Suprapubic skin (tissue), 4 donors: Measurements from ENCODE around the gene BHLHE41. TPM values are rescaled to one million over a fixed set of nuclear protein-coding genes. Genes with fewer than 3 reads are reported as not detected.

ENCODE experiments used
- DNase-seq, 2 donors: peaks; one replicate each; pipeline ENCODE4 v3.0.0-alpha.2; 2019; ENCODE audit warnings: low spot score in 2 of 2
- H3K27ac ChIP-seq: fragments of 200-600 bp; sonication (generic); one replicate; pipeline ENCODE4 v1.5.1; 2019
- H3K27me3 ChIP-seq: fragments of 200-600 bp; sonication (generic); one replicate; pipeline ENCODE4 v1.5.1; 2019
- H3K36me3 ChIP-seq: fragments of 200-600 bp; sonication (generic); one replicate; pipeline ENCODE4 v1.5.1; 2019
- H3K4me1 ChIP-seq: fragments of 200-600 bp; sonication (generic); one replicate; pipeline ENCODE4 v1.5.1; 2019
- H3K4me3 ChIP-seq: fragments of 200-600 bp; sonication (generic); one replicate; pipeline ENCODE4 v1.5.1; 2019; ENCODE audit warnings: mild to moderate bottlenecking
- H3K9me3 ChIP-seq: fragments of 200-600 bp; sonication (generic); one replicate; pipeline ENCODE4 v1.5.1; 2019
- CTCF ChIP-seq, 2 donors: fragments of 200-600 bp in 1 of 2; fragments of 450-650 bp in 1 of 2; sonication (generic) in 1 of 2; IDR thresholded peaks; one replicate each; pipeline ENCODE4 v1.5.1; 2016 to 2019; ENCODE audit warnings: antibody characterized with exemption in 2 of 2, mild to moderate bottlenecking in 1 of 2, moderate library complexity in 1 of 2
- EP300 ChIP-seq: sonication (generic); formaldehyde crosslinking; IDR thresholded peaks from one replicate; pipeline ENCODE4 v1.6.1; 2017; ENCODE audit warnings: antibody characterized with exemption
- POLR2A ChIP-seq, 2 donors: fragments of 450-650 bp; IDR thresholded peaks; one replicate each; pipeline ENCODE4 v1.6.1; 2017; ENCODE audit warnings: antibody characterized with exemption in 2 of 2, mild to moderate bottlenecking in 2 of 2, moderate library complexity in 2 of 2
- POLR2AphosphoS5 ChIP-seq, 3 donors: sonication (generic); formaldehyde crosslinking; IDR thresholded peaks; one replicate each; pipeline ENCODE4 v1.6.1; 2017; ENCODE audit warnings: antibody characterized with exemption in 3 of 3
- WGBS: methylation state at CpG from one replicate; pipeline ENCODE4 v1.1.5; 2018; 5-methylcytosine and 5-hydroxymethylcytosine counted together
- total RNA-seq, 4 donors: library from RNA; depleted of rRNA; stranded (reverse); fragments of >200 nt; gene quantifications; one replicate each; pipeline ENCODE4 v1.1.0, GENCODE V29; 2016

Gene BHLHE41
- total RNA-seq, 4 donors from 2014 or later = 2.5 to 7.2 (median 5.6) TPM

DNA sequence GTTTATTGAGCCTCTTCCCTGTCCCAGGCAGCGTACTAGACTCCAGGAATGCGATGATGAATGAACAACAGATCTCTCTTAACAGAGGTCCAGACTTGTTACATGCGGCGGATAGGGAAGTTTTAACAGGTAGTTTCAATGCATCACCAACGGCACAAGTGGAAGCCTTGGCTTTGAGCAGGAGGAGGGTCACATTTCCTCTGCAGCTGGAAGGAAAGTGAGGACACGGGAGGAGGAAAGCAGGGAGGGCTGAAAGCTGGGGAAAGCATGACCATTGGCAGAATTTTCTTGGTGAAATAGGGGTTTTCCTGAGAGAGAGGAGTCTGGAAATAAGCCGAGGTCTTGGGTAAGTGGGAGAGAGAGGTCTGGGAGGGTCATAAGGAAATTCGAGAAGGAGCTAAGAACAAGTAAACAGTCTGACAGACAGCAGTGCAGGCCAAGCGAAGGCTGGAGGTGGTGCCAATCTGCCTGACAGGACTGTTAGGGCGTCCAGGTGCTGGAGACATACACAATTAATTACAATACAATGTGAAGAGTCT, 15.4 kb downstream of the BHLHE41 start:
- H3K4me1 ChIP-seq = peaks cover 23% of the 10 kb centered on the region
- DNase-seq = peak in 1 of 2 donors; percentile 72
- no peak overlapping the region for H3K4me3 ChIP-seq
- H3K9me3 ChIP-seq = no peaks in the 10 kb centered on the region
- no peaks in the 10 kb centered on the region for H3K36me3 ChIP-seq
- 73% methylated on average over 10 of the region's 10 CpGs for WGBS
- H3K27ac ChIP-seq = peak overlapping the region; percentile 54
- TF ChIP-seq EP300 (no peak), POLR2A (IDR thresholded peaks at IDR 0.05) (no peak), CTCF (IDR thresholded peaks at IDR 0.05) (no peak), POLR2AphosphoS5 (IDR thresholded peaks at IDR 0.05) (no peak)
- H3K27me3 ChIP-seq = no peaks in the 10 kb centered on the region

DNA sequence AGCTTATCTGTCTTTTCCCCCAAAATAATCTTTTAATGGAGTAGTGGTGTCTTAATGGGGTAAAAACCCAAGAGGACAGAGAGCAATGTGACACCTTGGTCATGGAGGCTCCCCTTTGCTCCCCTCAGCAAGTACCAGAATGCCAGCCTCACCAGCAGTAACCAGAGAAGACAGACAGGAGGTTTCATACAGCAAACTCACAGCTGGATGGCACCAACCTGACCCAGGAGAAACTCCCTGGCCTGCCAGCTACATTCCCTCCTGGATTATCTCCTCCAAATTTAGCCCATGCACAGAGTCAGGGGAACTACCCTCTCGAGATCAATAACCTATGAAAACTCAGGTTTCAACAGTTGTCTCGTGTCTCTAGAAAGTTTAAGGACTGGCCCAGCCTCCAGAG, 15.9 kb downstream of the BHLHE41 start:
- no peak overlapping the region for H3K4me3 ChIP-seq
- no peaks in the 10 kb centered on the region for H3K27me3 ChIP-seq
- H3K27ac ChIP-seq = no peak overlapping the region
- 89% methylated on average over 2 of the region's 2 CpGs for WGBS
- H3K9me3 ChIP-seq = no peaks in the 10 kb centered on the region
- no peak for DNase-seq
- peaks cover 23% of the 10 kb centered on the region for H3K4me1 ChIP-seq
- TF ChIP-seq CTCF (IDR thresholded peaks at IDR 0.05) = no peak
- TF ChIP-seq POLR2AphosphoS5 (IDR thresholded peaks at IDR 0.05) = no peak
- TF ChIP-seq POLR2A (IDR thresholded peaks at IDR 0.05) = no peak
- TF ChIP-seq EP300 = no peak
- no peaks in the 10 kb centered on the region for H3K36me3 ChIP-seq

DNA sequence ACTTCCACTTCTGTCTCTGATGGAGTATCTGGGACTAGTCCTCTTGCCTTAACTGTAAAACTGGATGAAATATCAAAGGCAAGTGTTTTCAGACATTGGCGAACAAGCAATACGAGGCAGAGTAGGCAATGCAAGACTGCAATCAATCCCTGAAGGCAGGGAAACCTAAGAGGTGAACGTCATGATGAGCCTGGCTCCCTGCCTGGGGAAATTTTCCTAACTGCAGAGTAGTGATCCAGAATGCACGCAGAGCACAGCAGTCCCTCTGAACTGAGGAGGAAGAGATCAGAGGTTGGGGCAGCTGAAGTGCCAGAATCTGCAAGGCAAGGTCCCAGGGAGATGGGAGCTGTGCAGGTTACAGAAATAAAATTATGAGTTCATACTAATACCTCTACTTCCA, 18.5 kb downstream of the BHLHE41 start:
- DNase-seq = no peak
- H3K27me3 ChIP-seq = no peaks in the 10 kb centered on the region
- peaks cover 17% of the 10 kb centered on the region for H3K4me1 ChIP-seq
- H3K4me3 ChIP-seq = no peak overlapping the region
- TF ChIP-seq CTCF (IDR thresholded peaks at IDR 0.05) (no peak), EP300 (no peak)
- WGBS = 63% methylated on average over 4 of the region's 4 CpGs
- no peak overlapping the region for H3K27ac ChIP-seq
- H3K36me3 ChIP-seq = no peaks in the 10 kb centered on the region
- H3K9me3 ChIP-seq = no peaks in the 10 kb centered on the region

- H3K4me1 ChIP-seq = peaks cover 11% of the 10 kb centered on the region
- H3K27ac ChIP-seq = no peak overlapping the region
- H3K36me3 ChIP-seq = no peaks in the 10 kb centered on the region
- no peaks in the 10 kb centered on the region for H3K9me3 ChIP-seq
- H3K4me3 ChIP-seq = no peak overlapping the region
- DNase-seq = no peak
- TF ChIP-seq EP300 = no peak
- no peak for TF ChIP-seq POLR2AphosphoS5 (IDR thresholded peaks at IDR 0.05)
- no peak for TF ChIP-seq POLR2A (IDR thresholded peaks at IDR 0.05)
- TF ChIP-seq CTCF (IDR thresholded peaks at IDR 0.05) = no peak
- no peaks in the 10 kb centered on the region for H3K27me3 ChIP-seq
- WGBS = 80% methylated on average over 5 of the region's 5 CpGs
These were observed 21.9 kb downstream of the BHLHE41 start for GRCh38 chr12:26102953-26103352.

DNA sequence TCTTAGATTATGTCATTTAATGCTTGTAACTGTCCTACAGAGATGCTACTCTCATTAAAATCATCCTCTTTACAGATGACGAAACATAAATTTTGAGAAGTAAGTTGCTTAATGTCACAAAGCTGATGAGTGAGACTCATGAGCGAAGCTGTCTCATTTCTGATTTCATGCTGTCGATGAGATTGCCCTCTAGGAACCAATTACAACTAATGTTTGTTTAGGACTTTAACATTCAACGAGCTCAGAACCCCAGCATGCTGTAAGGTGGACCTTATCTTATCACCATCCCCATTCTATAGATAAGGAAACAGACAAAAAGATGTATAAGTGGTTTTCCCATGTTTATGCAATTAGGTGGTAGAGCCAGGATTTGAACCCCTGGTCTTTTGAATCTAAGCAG, 23.1 kb downstream of the BHLHE41 start:
- Histone ChIP-seq H3K9me3 (no peaks in the 10 kb centered on the region), H3K27ac (no peak overlapping the region), H3K36me3 (no peaks in the 10 kb centered on the region), H3K4me1 (peaks cover 11% of the 10 kb centered on the region), H3K4me3 (no peak overlapping the region), H3K27me3 (no peaks in the 10 kb centered on the region)
- no peak for TF ChIP-seq EP300
- no peak for TF ChIP-seq CTCF (IDR thresholded peaks at IDR 0.05)
- TF ChIP-seq POLR2AphosphoS5 (IDR thresholded peaks at IDR 0.05) = no peak
- TF ChIP-seq POLR2A (IDR thresholded peaks at IDR 0.05) = no peak
- 73% methylated on average over 4 of the region's 4 CpGs for WGBS
- no peak for DNase-seq
